Brain pericyte (primary cell): Measurements from ENCODE around the gene CCDC51.

Experiments
- DNase-seq: peaks from one replicate; pipeline ENCODE4 v3.0.0-alpha.2; 2012; ENCODE audit warnings: low read depth, low spot score

The CCDC51 gene

DNA sequence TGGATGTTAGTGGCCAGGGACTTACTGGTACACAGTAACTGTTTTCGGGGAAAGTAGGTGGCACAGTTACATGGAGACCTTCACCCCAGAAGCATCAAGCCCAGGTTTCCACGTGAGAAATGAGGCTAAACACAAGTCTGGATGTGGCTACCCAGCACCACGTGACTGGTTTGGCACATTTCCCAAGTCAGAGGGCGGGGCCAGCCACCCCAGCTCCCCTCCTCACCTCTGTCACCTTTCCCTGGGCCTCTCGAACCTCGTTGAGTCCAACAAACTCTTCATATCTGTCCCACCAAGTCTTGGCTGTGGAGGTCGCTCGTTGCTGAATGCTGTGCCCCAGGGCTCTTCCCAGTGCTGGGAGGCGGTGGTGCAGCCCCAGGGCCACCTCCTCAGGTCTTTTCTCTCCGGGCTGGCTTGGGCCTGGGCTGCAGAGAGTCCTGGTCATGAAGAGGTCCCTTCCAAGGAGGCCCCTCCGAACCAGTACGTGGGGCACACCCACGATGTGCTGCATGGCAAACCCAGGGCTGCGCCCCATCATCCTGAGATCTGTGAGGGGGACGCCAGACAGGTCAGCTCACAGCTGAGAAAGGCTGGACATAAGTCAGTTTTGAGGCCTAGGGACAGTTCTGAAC is 5.2 kb downstream of the CCDC51 start:
- no peak for DNase-seq

DNA sequence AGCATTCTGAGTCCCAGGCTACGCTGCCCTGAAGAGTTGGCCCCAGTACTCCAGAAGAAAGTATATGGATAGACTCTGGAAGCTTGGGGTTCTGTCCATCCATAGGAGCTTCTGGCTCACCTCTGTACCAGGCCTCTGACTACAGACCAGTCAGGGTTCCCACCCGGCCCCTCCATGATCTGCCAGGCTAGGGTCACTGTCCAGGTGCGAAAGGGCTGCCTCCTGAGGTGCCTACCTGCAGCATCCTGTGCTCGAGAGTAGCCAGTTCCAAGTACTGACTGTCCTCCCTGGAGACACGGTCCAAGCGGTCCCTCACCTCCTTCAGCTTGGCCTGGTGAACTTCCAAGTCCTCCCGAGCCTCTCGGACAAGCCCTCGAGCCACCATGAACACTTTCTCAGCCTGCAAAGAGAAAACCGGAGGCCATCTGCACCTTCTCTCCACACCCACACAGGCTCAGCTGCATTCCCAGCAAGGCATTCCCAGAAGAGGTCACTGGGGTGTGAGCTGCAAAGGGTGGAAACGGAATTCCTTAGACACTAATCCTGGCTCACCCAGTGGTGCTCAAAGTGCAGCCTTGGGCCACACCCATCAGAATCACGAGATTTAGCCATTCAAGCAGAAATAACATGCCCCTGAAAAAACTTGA is 6.3 kb downstream of the CCDC51 start:
- DNase-seq, result no peak

DNA sequence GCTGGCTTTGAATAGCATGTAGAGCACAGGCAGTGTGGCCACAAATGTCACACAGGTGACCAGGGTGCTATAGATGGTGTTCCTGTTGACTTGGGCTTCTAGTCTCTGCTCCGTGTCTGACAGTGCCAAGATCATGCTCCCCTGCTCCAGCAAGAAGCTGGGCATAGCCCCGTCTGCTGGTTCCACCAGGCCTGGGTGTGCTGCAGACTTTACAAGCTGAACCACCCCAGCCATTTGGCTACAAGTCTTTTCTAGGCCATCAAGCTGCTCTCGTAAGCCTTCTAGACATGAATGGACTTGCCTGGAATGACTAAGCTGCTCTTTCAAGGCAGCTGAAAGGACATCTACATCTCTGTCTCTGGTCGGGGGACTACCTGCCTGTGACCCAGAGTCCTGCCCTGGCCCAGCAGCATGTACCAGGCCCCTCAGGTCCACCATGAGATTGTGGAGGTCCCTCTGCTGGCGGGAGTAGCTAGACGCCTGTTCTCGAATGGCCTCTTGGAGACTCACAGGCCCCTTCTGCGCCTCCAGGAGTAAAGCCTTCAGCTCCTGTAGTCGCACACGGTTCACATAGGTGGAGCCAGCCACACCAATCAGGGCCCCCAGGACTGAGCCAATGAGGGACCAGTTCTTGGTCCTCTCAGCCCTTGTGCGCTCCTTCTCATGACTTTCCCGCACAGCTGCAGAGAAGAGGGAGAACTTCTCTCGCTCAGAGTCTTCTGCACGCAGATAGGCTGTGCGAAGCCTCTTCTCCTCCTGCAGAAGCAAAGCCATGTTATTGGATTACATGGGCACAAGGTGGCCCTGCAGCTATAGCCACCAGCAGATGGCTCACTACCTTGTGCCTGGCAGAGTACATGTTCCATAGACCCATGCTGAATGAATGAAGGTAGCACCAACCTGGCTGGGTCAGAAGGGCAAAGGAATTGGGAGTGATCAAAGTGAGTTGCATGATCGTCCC is 7.2 kb downstream of the CCDC51 start:
- DNase-seq, result no peak

DNA sequence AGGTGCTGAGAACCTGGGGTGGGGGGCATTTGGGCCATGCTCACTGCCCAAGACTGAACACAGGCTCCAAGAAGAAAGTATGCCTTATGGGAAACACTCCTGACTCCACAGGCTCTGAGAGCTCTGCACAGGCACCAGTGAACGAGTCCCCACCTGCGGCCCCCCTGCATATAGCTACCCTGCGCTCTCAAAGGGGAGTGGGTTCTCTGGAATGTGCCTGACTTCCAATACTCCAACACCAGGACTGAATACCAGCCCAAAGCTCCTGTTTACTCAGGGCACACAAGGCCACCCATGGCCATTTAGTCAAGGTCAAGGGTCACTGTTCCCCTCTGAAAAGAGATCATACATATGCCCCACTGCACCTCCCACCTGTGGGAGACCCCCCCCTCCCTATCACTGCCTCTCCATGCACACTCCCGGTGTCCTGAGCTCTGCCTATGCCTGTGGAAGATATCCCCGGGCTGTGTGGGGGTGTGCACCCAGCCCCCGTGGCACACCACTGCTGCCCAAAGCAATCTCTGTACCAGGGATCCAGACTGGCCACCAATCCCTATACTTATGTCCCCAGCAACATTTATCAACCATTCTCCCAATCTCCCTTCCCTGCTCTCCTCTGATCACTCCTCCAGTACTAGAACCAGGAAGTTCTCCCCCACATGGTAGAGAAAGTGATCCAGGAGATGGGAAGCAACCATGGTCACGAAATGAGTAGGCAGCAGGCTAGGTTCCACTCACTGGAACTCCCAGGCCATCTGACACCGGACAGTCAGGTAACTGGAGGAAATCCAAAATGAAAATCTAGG is 8.5 kb downstream of the CCDC51 start:
- no peak for DNase-seq

DNA sequence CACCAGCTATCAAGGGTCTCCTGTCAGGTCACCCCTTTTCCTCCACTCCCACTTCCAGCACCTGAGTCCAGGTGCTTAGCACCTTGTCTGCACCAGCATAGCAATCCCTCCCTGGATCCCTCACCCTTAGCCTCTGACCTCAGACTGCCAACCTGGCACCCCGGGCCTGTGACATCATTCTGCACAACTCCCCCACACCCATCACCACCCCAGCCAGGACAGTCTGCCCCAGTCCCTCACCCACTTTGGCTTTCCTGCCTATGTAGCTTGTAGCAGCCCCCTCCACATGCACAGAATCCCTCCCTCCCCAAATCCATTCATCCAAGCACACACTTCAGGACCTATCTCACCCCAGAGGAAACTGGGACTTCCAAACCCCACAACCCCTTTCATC is 9.2 kb downstream of the CCDC51 start:
- no peak for DNase-seq

DNA sequence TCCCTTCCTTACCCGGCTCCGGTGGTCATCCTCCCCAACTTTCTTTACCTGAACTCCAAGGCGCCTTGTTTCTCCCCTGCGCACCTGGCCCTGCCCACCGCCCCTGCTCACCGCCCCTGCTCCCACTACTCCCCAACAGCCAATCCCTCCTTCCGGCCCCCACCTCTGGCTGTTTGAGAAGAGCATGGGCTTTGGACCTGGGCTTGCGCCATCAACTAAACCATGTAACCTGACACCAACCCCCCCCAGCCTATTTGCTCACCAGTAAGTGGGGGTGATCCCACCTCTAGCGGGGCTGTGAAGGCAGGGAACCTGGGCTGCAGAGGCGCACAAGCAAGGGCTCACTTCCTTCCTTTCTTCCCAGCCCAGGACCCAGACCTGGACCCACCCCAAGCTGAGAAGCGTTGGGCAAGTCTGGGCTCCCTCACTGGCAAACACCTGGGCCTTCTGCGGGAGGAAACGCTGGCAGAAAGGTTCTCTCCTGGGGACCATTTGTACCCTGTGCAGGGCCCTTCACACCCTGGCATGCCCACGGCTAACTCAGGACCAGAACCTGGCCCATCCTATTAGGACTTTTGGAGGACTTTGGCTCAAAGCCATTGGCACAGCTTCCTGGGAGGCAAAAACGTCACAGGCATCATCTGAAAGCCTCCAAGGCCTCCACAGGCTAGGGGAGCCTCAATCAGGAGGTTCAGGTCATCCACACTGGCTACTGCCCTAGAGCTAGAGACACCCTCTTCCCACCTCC is 9.8 kb downstream of the CCDC51 start, which contains the start of gene PLXNB1:
Gene PLXNB1, minus strand, starts transcription at position 127 of the 748 bp plus-strand sequence. CDS start 5,475 bp downstream, outside the sequence.
- no peak for DNase-seq

DNA sequence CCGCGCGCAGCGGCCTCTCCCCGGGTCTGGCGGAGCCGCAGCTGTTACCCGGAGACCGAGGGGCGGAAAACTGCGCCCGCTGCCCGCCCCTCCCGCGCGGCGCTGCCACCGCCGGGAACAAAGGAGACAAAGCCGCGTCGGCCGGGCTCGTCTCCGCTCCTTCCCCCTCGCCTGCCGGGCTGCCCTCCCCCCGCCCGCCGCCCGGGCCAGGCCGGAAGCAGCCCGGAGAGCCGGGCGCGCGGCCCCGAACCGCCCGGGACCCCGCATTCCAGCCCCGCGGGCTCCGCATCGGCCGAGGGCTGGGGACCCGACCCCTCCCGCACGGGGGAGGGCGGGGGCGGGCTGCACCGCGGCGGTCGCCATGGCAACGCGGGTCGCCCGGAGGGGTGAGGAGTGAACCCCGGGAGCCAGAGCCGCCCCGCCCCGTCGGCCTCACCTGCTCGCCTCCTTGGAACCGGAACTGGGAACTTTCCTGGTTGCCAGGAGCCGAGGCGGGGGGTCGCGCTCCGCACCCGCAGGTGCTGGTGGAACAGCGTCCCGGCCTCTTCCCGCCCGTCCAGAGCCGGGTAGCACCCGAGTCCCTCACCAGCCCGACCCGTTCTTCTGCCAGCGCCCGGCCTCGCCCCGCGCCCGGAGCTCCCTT is 10.5 kb downstream of the CCDC51 start:
- no peak for DNase-seq

DNA sequence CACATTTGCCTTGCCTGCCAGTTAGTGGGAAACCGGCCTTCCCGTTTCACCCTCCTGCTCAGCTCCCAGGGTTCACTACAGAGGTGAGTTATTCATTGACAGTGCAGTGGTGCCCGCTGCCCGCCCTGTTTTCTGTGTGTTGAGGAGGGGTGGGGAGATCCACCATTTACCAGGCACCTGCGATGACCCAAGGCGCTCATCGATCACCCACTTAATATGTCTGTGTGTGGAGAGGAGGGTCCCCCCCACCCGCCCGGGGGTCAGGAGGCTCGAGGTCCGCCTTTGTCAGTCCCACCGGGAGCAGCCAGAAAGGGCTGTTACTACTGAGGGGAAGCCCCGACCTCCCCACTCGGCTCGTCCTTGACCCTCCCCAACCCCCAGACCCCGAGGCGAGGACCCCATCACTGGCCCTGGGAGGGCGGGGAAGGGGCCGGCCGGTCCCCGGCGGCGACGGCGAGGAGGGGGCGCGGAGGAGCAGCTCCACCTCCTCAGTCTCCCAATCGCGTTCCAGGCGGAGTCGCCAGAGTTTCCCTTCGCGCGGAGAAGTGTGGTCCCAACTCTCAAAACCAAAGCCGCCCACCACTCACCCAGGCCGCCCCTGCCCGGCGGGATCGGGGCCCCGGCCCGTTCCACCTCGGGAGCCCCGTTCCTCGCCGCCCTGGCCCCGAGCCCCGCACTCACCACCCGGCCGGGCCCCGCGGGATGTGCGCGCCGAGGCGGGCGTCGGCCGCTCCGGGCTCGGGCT is 11.2 kb downstream of the CCDC51 start:
- DNase-seq, result no peak

DNA sequence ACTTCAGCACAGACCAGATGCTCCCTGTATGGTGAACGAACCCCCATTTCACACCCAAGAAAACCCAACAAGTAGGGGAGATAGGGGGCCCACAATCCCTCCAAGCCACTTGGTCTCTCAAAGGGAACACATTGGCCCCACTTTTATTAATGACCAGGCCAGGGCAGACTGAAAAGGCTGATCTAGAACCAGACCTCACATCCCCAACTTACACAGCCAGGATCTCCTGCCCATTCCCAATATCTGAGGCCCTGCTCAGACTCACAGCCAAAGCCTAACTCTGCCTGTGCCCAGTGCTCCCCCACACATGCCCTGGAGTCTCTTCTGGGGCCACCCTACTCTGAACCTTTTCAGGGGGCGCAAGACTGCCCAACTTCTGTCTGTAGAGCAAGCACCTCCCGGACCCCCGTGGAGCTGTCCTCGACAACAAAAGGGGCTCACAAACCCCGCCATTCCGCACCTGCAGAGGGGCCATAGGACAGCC is 11.8 kb downstream of the CCDC51 start:
- DNase-seq, result no peak

DNA sequence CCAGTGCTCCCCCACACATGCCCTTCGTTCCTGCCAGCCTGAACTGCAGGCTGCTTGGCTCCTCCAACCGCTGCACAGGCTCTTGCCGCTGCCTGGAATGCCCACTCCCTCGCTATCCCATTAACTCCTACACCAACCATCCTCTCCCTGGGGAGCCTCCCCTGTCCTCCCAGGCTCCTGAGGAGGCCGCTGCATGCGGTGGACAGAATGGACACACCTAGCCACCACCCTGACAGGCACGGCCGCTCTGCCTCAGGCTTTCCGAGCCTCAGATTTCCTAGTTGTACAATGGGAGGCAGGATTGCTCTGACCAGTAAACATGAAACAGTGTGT is 12.3 kb downstream of the CCDC51 start:
- no peak for DNase-seq

DNA sequence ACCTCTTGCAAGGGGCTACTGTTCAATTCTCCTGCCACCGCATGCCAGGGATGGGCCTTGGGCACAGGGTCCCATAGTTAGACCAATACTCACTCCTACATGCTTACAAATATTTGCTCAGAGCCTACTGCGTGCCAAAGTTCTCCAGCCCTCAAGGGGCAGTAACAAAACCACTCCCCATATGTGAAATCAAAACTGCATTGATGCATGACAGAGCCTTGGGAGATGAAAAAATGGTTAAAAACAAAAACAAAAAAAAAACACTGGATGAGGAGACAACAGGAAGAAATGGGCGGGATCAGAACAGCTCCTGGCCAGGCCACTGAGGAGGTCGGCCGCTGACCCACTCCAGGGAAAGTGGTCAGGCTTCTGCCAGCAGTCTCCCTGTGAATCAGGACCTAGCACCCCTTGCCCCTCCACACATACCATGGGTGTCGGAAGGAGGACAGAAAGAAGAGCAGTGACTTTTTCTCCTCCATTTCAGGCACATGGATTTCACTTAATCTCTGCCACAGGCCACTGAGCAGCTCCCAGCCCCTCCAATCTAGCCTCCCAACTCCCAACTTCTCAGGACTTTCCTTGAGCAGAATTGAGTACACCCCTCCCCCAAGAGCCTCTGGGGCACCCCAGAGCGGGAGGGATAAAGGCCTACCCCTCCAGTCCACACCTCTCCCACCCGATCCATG is 12.8 kb downstream of the CCDC51 start:
- DNase-seq, result no peak

DNA sequence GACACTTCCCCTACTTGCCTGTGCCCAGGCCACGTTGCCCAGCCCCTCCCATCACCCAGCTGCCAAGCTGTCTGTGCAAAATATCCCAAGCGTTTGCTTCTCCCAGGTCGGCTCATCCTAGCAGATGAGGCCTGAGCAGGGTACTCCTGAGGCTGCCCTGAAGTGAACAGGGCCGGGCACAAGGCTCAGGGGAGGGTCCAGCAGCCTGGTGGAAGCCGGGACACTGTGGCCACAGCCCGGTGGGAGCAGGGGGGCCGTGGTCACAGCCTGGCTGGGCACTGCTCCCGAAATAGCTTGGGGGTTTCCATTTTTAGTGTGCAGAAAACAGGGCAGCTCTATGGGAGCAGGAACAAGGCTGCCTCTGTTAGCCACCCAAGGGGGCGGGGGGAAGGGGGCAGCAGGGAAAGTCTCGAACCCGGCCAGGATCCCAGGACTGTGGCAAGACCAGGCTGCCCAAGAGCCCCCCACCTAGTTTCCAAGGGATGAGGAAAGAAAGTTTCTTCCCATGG is 13.5 kb downstream of the CCDC51 start:
- DNase-seq, result no peak

DNA sequence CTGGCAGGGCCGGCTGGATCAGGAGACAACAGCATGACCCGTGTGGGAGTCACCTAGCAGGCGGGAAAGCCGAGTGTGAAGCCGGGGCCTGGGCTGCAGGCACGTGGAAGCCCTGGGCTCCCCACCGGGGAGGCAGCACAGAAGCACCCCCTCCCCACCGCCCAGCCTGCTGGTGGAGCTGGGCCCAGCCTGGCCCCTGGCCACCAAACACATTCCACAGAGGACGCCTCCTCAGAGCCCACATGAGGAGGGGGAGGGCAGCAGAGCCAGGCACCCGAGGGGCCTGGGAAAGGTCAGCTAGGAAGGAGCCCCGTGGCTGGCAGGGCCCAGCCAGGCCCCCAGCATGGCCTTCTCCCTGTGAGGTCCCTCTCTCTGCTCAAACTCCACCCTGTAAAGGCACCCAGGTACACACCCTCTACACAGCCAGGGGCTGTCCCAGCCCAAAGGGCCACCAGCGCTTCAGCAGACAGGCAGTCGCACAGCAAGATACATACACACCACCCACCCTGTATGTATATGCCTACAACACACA is 14.6 kb downstream of the CCDC51 start:
- no peak for DNase-seq

DNA sequence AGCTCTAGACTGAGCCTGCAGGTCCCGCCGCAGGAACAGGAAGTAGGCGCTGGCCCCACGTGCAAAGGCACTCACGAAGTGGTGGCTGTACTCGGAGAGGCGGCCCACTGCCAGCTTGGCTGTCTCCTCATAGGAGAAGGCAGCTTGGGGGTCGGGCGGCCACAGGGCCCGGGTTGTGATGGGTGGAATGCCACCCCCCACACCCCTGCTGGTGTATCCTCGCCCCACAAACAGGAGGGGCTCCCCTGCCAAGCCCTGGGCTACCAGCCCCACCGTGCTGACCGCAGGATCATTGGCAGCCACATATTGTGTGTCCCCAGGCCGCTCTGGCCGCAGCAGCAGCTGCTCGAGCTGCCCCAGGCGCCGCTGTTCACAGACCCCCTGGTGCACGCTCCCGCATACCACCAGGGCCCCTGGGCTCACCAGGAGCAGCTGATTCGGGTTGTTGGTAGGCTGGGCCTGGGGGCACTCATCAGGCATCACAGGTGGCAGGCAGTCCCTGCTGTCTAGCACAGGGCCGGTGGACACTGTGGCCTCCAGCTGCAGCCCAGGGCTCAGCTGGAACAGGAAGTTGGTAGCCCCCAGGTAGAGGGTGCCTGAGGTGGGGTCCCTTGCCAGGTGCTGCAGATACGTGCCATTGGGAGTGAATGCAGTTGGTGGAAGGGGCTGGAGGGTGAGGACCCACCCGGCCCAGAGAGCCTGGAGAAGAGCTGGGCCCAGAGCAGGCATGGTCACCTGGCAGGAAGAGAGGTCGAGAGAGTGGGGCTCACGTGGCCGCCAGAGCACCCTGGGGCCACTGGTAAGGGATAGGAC is 15.8 kb downstream of the CCDC51 start:
- no peak for DNase-seq

DNA sequence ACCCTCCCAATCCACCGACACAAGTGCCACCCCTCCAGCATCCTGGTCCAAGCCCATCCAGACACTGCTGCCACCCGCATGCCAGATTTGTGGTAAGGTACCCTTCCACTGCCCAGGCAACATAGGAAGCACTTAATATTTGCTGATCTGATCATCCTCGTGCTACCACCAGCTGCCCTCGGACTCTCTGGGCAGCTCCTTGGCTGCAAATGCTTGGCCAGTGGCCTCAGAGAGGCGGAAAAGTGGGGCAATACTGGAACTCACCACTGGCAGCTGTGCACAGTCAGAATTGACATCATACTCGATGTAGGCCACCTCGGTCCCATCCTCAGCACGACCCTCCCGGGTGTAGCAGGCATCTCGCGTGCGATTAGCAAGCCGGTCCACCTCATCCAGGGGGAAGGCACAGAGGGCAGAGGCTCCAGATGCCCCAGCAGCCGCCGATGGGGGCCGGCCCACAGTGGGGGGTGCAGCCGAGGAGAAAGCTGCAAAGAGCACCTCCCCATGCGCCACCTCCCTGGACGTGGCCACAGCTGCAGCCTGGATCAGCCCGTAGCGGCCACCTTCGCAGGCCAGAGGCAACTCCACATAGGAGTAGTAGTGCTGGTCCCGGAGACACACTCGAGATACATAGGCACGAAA is 16.6 kb downstream of the CCDC51 start:
- no peak for DNase-seq

DNA sequence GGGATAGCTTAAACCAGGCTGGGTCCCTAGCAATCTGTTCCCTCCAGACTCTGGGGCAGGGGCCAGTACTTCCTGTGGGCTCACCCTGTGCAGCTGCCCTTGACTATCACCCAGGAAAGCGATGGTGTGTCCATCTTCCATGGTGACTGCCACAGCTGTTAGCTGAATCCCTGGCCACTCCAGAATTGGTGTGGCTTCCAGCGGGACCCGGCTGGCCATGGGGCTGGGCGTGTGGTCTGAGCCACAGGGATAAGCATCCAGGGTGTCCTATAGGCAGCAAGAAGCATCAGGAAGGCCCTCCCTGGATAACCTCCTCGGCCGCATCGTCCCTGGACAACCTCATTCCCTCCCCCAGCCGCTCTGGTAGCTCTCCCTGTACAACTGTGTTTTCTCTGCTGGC is 17.2 kb downstream of the CCDC51 start:
- no peak for DNase-seq

DNA sequence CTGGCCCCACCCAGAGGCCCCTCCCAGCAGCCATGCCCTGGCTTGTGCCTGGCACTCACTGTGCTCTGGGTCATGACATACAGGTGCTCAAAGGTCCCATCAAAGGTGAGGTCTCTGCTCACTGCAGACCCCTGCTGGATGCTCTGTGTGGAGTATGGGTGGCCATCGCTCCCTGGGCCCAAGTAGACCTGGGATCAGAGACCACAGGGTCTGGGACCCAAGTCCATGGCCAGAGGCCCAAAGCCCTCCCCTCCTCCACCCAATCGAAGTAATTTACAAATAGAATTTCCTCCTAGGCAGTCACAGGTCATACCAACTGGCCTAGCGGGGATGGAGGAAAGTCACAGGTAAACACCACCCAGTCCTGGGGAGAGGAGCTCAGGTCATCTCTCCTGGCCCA is 17.6 kb downstream of the CCDC51 start:
- no peak for DNase-seq
